Measurements from ENCODE around the gene SRCAP.

DNA sequence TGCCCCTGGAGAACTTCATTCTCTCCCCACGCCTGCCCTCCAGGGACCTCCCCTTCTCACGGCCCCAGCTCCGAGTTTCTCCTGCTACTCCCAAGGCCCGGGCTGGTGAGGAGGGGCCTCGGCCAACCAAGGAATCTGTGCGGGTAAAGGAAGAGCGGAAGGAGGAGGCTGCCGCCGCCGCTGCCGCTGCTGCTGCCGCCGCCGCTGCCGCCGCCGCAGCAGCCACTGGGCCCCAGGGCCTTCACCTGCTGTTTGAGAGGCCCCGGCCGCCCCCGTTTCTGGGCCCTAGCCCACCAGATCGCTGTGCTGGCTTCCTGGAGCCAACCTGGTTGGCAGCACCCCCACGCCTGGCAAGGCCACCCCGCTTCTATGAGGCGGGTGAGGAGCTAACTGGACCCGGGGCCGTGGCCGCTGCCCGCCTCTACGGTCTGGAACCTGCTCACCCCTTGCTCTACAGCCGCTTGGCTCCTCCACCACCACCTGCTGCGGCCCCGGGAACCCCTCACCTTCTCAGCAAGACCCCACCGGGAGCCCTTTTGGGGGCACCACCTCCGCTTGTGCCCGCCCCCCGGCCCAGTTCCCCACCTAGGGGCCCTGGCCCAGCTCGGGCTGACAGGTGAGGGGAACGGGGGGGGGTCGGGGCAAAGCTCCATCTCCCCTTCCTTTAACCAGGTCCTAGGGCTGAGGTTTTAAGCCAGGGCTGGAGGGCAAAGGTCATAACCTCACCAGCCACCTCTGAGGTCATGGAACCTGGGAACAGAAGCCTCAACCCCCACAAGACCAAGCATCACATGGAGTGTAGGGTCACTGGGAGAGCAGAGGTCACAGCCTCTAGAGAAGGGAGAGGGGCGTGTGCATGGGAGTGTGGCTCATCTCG, 29.7 kb upstream of the SRCAP start:
- TF ChIP-seq POLR2A (IDR thresholded peaks at IDR 0.05; ENCODE audit: low read depth, low read length) (no peak; the same call in 1 of the 2 replicates), POLR2AphosphoS5 (IDR thresholded peaks at IDR 0.05; ENCODE audit: low read depth, low read length) (no peak; the same call in 1 of the 2 replicates), TAF1 (IDR thresholded peaks at IDR 0.05; ENCODE audit: borderline replicate concordance, low read depth, low read length) (no peak)

Data from GM12892 (cell line).